Prostate gland (tissue), 2 donors: ENCODE results near the gene ACAD11. TPM values are rescaled to one million over a fixed set of nuclear protein-coding genes. Genes with fewer than 3 reads are reported as not detected.

ENCODE experiments used
- DNase-seq: peaks from one replicate; pipeline ENCODE4 v3.0.0-alpha.2; 2019; ENCODE audit warnings: low spot score
- H3K27ac ChIP-seq, 2 donors: fragments of 200-600 bp; sonication (generic); 2 replicates each; pipeline ENCODE4 v1.5.1; 2017 to 2019
- H3K27me3 ChIP-seq: fragments of 200-600 bp; sonication (generic); replicated peaks from 2 replicates; pipeline ENCODE4 v1.5.1; 2019; ENCODE audit not compliant: insufficient read depth
- H3K36me3 ChIP-seq, 2 donors: fragments of 200-600 bp; sonication (generic); 1 replicate in 1 of 2; 2 replicates in 1 of 2; pipeline versions ENCODE4 v1.5.1 to v1.8.1; 2017 to 2019
- H3K4me1 ChIP-seq: fragments of 200-600 bp; sonication (generic); replicated peaks from 2 replicates; pipeline ENCODE4 v1.5.1; 2019
- H3K4me3 ChIP-seq, 2 donors: fragments of 200-600 bp; sonication (generic); 2 replicates each; pipeline ENCODE4 v1.5.1; 2017 to 2019
- H3K9me3 ChIP-seq: fragments of 200-600 bp; sonication (generic); 2 replicates; pipeline ENCODE4 v1.5.1; 2017
- POLR2A ChIP-seq: fragments of 450-650 bp; IDR thresholded peaks from one replicate; pipeline ENCODE4 v1.6.1; 2016; ENCODE audit warnings: antibody characterized with exemption, mild to moderate bottlenecking
- POLR2AphosphoS5 ChIP-seq: sonication (generic); formaldehyde crosslinking; IDR thresholded peaks from one replicate; pipeline ENCODE4 v1.6.1; 2017; ENCODE audit warnings: antibody characterized with exemption
- WGBS: methylation state at CpG from one replicate; pipeline ENCODE4 v1.1.5; 2018; 5-methylcytosine and 5-hydroxymethylcytosine counted together
- intact Hi-C: fragments of 100-400 bp; cut with DNase I; formaldehyde crosslinking; loops from one replicate; pipeline ENCODE4 v1.14.2; 2022
- total RNA-seq, 2 donors: library from RNA; depleted of rRNA; stranded (reverse); fragments of >200 nt; gene quantifications; one replicate each; pipeline ENCODE4 v1.1.0, GENCODE V29; 2016
- TF ChIP-seq, protein P1 (sequence below), 4 experiments: fragments of 200-600 bp in 2 of 4; fragments of 450-650 bp in 2 of 4; sonication (generic) in 2 of 4; IDR thresholded peaks; 1 replicate in 3 of 4; 2 replicates in 1 of 4; pipeline ENCODE4 v1.5.1; 2016 to 2019; ENCODE audit warnings: antibody characterized with exemption in 4 of 4, mild to moderate bottlenecking in 2 of 4, moderate library complexity in 2 of 4

The ACAD11 gene
- total RNA-seq, 2 donors from 2014 or later: 13.8 to 22.7 TPM

DNA sequence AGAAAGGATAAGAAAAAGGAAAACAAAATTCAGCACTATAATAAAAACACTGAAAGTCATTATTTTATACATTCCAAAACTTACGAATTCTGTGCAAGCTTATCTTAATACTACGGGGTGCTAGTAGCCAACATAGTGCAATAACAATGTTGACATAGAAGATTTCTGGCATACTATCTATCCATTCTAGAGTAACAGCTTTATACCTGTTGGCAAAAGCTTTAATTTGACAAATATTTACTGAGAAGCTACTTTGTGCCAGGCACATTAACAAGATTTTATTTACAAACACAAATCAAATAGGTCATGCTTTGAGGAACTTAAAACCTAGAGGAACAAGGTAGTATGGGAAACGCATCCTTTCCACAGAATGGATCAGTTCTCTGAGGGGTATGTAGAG is 61.4 kb downstream of the ACAD11 start:
- H3K4me3 ChIP-seq: no peak overlapping the region

DNA sequence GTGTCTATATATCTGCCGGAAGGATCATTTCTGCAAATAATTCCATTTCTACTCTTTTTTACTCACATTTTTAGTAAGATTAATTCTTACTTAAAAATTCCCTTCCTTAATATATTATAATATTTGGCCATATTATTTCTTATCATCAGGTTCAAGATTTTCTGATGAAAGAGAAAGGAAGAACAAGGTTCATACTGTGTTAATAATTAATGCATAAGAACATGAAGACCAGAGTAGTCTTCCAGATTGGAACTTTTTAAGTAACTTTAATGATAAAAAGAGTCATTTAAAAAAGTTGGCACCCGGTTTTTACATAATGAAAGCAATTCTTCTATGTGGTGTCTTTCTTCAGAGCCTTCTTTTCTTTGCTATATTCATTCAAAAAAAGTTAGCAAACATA is 61.9 kb downstream of the ACAD11 start:
- Histone ChIP-seq H3K36me3 (no peaks in the 10 kb centered on the region), H3K4me3 (no peak overlapping the region), H3K27ac (no peak overlapping the region), H3K4me1 (no peaks in the 10 kb centered on the region), H3K9me3 (no peaks in the 10 kb centered on the region), H3K27me3 (no peaks in the 10 kb centered on the region)
- TF ChIP-seq, protein P1, sequence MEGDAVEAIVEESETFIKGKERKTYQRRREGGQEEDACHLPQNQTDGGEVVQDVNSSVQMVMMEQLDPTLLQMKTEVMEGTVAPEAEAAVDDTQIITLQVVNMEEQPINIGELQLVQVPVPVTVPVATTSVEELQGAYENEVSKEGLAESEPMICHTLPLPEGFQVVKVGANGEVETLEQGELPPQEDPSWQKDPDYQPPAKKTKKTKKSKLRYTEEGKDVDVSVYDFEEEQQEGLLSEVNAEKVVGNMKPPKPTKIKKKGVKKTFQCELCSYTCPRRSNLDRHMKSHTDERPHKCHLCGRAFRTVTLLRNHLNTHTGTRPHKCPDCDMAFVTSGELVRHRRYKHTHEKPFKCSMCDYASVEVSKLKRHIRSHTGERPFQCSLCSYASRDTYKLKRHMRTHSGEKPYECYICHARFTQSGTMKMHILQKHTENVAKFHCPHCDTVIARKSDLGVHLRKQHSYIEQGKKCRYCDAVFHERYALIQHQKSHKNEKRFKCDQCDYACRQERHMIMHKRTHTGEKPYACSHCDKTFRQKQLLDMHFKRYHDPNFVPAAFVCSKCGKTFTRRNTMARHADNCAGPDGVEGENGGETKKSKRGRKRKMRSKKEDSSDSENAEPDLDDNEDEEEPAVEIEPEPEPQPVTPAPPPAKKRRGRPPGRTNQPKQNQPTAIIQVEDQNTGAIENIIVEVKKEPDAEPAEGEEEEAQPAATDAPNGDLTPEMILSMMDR (IDR thresholded peaks at IDR 0.05): no peak
- TF ChIP-seq POLR2AphosphoS5: no peak
- no peak for TF ChIP-seq POLR2A
- intact Hi-C loops: no loop called here
- DNase-seq: no peak
- WGBS: 69% methylated on average over 2 of the region's 2 CpGs

More for the DNA sequence above, 61.4 kb downstream of the ACAD11 start:
- intact Hi-C loops: no loop called here
- no peaks in the 10 kb centered on the region for H3K27me3 ChIP-seq
- WGBS: 53% methylated on average over 3 of the region's 3 CpGs
- H3K9me3 ChIP-seq: no peaks in the 10 kb centered on the region
- H3K36me3 ChIP-seq: no peaks in the 10 kb centered on the region
- DNase-seq: no peak
- TF ChIP-seq POLR2AphosphoS5: peak; percentile 68
- TF ChIP-seq, protein P1 (IDR thresholded peaks at IDR 0.05): no peak
- no peaks in the 10 kb centered on the region for H3K4me1 ChIP-seq
- no peak overlapping the region for H3K27ac ChIP-seq

DNA sequence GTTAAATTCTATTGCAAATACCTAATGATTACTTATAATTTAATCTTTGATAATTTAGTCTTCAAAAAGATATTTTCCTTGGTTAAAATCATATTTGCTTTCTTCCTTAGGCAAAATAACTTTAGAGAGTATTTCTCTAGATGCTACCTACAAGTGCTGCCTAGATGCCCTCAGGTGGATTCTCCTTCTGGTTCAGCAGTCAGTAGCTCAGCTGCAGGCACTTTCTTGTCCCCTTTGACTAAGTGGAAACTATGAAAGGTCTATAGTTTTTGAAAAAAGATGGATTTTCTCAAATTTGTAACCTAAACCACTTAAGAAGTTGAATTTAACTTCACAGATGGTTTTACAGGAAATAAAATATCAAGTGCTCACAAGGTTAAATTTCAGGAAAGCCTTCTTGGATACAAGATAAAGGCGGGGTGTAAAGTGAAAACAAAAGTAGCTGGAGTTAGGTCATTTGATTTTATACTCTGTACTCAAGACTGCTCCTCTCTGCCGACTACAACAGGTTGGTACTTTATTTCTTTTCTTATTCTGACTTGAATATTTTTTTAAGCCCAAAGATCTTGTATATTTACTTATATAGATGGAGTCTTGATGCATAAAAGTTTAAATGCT is 62.7 kb downstream of the ACAD11 start, which contains the start of gene ACKR4:
Gene ACKR4, plus strand, starts transcription at position 455 of the 618 bp plus-strand sequence. CDS start 3,128 bp downstream, outside the sequence.
- DNase-seq: no peak
- H3K4me1 ChIP-seq: no peaks in the 10 kb centered on the region
- no peak within 1 kb of the TSS for H3K4me3 ChIP-seq
- H3K27me3 ChIP-seq: no peaks in the 10 kb centered on the region
- TF ChIP-seq, protein P1 (IDR thresholded peaks at IDR 0.05): no peak
- TF ChIP-seq POLR2A (no peak), POLR2AphosphoS5 (no peak)
- H3K27ac ChIP-seq: no peak within 1 kb of the TSS
- WGBS: 29% methylated on average over 2 of the region's 2 CpGs
- no peaks in the 10 kb centered on the region for H3K9me3 ChIP-seq
- H3K36me3 ChIP-seq: no peaks in the 10 kb centered on the region
- intact Hi-C loops: no loop called here

DNA sequence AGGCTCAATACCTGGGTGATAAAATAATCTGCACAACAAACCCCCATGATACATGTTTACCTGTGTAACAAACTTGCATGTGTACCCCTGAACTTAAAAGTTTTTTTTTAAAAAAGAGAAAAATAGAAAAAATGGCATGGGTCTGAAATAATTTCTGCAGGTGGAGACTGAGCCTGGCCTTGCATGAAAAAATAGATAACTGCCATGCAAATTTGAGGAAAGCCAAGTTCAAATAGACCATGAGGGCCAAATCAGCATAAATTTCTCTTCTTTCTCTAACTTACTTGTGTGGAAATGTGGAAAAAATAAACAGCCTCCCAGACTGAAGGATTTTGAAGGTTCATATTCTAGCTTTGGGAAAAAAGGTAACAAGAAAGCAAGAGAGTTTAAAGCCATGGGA is 63.3 kb downstream of the ACAD11 start:
- TF ChIP-seq, protein P1 (IDR thresholded peaks at IDR 0.05): no peak
- no peak for TF ChIP-seq POLR2AphosphoS5
- TF ChIP-seq POLR2A: no peak
- H3K9me3 ChIP-seq: no peaks in the 10 kb centered on the region
- DNase-seq: no peak
- H3K4me3 ChIP-seq: no peak overlapping the region
- H3K27me3 ChIP-seq: no peaks in the 10 kb centered on the region
- no peak overlapping the region for H3K27ac ChIP-seq
- no peaks in the 10 kb centered on the region for H3K4me1 ChIP-seq
- no peaks in the 10 kb centered on the region for H3K36me3 ChIP-seq
- intact Hi-C loops: no loop called here

DNA sequence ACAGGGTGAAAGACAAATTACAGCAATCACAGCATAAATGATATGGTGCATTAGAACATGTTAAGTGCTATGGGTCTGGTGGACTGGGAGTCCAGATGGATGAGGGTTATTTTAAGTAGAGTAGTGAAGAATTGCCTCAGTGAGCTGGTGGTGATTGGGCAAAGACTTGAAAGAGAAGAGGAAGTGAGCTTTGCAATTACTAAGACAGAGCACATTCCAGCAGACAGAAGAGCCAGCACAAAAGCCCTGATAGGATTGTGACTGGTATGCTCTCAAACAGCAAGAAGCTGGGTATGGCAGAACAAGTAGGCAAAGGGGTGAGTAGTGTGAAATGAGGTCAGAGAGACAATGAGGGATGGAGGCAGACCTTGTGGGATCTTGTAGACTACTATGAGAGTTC is 64.6 kb downstream of the ACAD11 start:
- intact Hi-C loops: no loop called here
- no peak for TF ChIP-seq POLR2AphosphoS5
- TF ChIP-seq, protein P1 (IDR thresholded peaks at IDR 0.05): no peak
- no peak for TF ChIP-seq POLR2A

More for the DNA sequence above, 64.6 kb downstream of the ACAD11 start:
- H3K27me3 ChIP-seq: no peaks in the 10 kb centered on the region
- no peak for DNase-seq
- no peak overlapping the region for H3K27ac ChIP-seq
- no peaks in the 10 kb centered on the region for H3K9me3 ChIP-seq
- no peaks in the 10 kb centered on the region for H3K36me3 ChIP-seq
- H3K4me3 ChIP-seq: no peak overlapping the region
- no peaks in the 10 kb centered on the region for H3K4me1 ChIP-seq
